PFSK-1 (cell line): ENCODE measurements around the gene CRNKL1.

Source experiments
- POLR2AphosphoS5 ChIP-seq: IDR thresholded peaks from 2 replicates; pipeline ENCODE4 v1.6.1; 2012; ENCODE audit warnings: low read depth, mild to moderate bottlenecking, control low read depth, low read length, moderate library complexity
- SIN3A ChIP-seq: IDR thresholded peaks from 2 replicates; pipeline ENCODE4 v1.6.1; 2012; ENCODE audit warnings: mild to moderate bottlenecking, low read length, moderate library complexity, borderline replicate concordance; ENCODE audit not compliant: insufficient read depth
- TAF1 ChIP-seq: IDR thresholded peaks from 2 replicates; pipeline ENCODE4 v1.6.1; 2012; ENCODE audit warnings: low read length, control low read depth, borderline replicate concordance; ENCODE audit not compliant: insufficient read depth
- TF ChIP-seq, protein P1 (sequence below), 2 experiments: IDR thresholded peaks; 2 replicates each; pipeline versions ENCODE4 v1.6.1 to v1.8.0; 2011 to 2012; ENCODE audit warnings: low read depth in 2 of 2, low read length in 2 of 2, control low read depth in 1 of 2, inconsistent platforms in 1 of 2, mild to moderate bottlenecking in 1 of 2, moderate library complexity in 1 of 2; ENCODE audit not compliant: insufficient read depth in 1 of 2

- TF ChIP-seq POLR2AphosphoS5 (no peak), SIN3A (no peak), TAF1 (no peak)
- TF ChIP-seq, protein P1, sequence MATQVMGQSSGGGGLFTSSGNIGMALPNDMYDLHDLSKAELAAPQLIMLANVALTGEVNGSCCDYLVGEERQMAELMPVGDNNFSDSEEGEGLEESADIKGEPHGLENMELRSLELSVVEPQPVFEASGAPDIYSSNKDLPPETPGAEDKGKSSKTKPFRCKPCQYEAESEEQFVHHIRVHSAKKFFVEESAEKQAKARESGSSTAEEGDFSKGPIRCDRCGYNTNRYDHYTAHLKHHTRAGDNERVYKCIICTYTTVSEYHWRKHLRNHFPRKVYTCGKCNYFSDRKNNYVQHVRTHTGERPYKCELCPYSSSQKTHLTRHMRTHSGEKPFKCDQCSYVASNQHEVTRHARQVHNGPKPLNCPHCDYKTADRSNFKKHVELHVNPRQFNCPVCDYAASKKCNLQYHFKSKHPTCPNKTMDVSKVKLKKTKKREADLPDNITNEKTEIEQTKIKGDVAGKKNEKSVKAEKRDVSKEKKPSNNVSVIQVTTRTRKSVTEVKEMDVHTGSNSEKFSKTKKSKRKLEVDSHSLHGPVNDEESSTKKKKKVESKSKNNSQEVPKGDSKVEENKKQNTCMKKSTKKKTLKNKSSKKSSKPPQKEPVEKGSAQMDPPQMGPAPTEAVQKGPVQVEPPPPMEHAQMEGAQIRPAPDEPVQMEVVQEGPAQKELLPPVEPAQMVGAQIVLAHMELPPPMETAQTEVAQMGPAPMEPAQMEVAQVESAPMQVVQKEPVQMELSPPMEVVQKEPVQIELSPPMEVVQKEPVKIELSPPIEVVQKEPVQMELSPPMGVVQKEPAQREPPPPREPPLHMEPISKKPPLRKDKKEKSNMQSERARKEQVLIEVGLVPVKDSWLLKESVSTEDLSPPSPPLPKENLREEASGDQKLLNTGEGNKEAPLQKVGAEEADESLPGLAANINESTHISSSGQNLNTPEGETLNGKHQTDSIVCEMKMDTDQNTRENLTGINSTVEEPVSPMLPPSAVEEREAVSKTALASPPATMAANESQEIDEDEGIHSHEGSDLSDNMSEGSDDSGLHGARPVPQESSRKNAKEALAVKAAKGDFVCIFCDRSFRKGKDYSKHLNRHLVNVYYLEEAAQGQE (IDR thresholded peaks at IDR 0.05; ENCODE audit: insufficient read depth in 1 of 2, low read depth in 2 of 2, low read length in 2 of 2), result no peak
Measured at GRCh38 chr20:20079102-20079784, 27.0 kb upstream of the CRNKL1 start.
